SKM-1 treated with dmso at 0.1 percent for 144 hours (cell line): ENCODE results near the gene PTPN20.

ENCODE experiments used
- DNase-seq: peaks from one replicate; lab custom pipeline; 2025; ENCODE audit not compliant: unreplicated experiment; lab: John Stamatoyannopoulos, UW

Gene PTPN20

DNA sequence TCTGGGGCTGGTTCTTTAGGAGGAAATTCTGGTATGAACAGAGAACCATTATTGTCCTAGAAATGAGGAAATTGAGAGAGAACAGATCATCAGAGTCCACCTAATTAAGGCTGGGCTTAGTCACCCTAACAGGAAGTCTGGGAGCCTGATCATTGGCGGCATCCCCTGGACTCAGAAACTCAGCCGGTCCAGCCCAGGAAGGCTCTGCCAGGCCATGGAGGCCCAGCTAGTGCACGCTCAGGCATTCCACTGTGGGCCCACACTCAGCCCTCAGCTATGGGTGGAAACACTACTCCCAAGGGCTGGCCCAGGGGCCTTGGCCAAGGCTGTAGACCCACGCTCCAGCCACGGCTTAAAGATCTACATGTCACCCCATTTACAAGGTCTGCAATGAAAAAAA lies 109.2 kb downstream of the PTPN20 start:
- peak; percentile 36 for DNase-seq

DNA sequence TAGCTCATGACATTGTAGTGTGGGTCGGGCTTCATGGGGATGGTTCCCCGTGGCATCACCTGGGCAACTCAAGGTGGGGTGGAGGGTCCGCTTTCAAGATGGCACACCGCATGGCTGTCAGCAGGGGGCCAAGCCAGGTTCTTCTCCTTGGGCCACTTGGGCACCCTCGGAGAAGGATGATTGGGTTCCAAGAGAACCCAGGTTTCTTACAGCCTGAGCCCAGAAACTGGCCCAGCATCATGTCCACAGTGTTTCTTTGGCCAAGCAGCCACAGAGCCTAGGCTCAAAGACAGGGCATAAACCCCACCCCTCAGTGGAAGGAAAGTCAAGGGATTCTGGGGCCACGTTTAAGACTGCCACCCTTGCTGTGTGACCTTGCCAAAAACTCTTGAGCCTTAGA lies 110.6 kb downstream of the PTPN20 start:
- no peak for DNase-seq

- DNase-seq, result no peak
Measured at GRCh38 chr10:47022311-47023131, 111.3 kb downstream of the PTPN20 start.

- no peak for DNase-seq
Measured at GRCh38 chr10:47023237-47024045, 112.2 kb downstream of the PTPN20 start.

GRCh38 chr10:47024046-47024322 lies 112.8 kb downstream of the PTPN20 start:
- DNase-seq, result no peak

DNA sequence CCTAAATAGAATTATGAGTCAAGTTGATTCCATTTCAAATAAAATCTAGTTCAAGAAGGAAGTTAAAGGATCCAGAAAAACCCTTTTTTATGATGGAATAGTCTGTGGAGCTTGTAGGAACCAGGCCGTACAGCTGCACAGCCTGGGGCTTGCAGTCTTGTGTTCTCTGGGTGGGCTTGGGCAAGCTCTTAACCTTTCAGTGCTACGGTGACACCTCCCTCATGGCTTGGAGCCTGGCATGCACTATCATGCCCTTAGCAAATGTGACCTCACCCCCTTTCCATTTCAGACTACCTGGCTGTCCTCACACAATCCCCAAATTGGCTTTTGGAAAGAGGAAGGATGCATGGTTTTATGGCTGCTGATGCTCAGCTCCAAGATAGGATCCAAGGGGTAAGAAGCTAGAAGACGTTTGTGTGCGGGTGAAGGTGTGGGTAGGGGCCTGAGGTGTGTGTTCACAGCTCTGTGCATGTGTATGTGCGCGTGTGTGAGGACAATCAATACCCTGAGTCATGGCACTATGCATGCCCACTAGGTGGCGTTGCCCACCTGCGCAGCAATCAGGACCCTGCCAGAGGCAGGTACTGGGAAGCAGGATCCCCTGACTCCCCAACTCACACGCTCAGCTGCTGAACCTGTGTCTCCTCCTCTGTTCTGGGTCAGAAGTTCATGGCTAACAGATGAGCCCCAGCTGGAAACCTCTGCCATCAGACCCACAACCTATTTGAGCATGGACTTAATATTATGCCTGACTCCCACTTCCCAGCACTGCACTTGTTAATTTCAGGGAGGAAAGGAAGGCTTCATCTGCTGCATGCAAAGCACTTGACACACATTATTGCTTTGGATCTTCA lies 113.4 kb downstream of the PTPN20 start:
- peak; percentile 15 for DNase-seq

DNA sequence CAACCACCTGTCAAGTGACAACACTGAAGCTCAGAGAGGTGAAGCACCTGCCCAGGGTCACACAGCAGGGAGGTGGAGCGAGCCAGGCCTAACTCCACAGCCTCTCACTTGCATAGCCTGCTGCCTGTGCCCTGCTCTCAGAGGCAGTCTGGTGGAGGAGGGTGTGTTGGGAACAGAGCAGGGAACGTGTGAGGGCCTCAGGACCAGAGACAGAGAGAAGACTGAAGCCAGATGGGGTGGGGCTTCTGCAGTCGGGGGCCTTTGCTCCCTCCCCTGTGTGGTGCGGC lies 114.0 kb downstream of the PTPN20 start:
- no peak for DNase-seq

DNA sequence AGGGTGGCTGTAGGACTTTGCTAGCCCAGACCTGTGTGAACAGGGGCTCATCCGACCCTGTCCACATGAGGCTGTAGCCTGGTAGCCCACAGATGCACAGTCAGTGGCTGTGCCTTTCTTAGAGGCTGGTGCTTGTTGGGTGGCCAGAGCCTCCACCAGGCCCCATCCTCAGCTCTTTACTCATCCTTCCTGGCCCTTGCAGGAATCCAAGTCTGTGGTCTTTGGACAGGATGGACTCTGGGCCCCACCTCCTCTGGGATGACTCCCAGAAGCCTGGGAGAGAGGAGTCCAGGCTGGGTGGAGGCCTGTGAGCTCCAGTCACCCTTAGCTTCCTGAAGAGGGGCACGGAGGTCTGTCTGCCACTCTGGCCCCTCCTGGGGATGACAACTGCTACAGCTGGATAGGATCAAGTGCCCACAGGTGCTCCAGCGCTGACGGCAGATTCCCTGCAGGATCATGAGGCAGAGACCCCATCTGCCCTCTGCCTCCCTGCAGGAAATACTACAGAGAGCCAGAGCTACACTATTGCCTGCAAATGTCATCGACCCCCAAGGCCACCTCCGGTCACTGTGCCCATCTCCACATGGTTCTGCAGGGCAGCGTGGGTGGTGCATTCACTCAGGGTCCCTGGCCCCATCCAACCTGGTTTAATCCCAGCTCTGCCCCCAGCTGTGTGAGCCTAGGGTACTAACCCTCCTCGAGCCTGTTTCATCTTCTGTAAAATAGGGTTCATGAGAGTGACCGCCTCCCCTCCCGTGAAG lies 114.5 kb downstream of the PTPN20 start:
- no peak for DNase-seq

DNA sequence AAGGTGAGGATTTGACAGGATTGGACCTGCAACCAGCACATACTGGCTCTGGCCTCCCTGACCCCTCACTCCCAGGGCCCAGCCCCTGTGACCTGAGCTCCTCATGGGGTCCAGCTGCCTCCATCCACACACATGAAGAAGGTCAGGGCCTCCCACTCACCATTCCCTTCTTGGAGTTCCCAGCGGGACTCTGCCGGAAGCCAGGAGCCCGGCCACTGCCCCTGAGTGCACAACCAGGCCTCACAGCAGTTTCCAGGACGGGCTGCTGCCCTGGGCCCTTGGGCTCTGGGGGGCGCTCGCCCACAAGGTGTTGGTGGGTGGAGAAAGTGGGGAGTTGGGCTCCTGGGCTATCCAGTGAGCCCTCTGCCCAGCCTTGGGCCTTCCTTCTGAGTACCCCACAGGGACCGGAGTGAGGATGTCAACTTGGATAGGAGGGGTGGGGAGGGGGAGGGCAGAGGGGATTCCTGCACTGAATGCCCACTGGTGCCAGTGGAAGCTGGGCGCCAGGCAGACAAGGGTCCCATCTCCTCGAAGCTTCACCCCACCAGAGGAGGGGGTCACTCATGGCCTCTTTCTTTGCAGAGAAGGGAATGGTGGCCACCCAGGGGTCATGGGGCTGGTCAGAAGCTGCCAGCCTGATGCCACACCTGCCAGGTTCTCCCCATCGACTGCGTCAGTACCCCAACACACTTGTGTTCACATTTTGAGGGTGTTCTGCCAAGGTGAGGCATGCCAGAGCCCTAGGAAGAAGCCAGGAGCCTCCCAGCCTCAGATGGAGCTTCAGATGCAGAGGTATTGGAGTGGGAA lies 115.3 kb downstream of the PTPN20 start:
- no peak for DNase-seq

DNA sequence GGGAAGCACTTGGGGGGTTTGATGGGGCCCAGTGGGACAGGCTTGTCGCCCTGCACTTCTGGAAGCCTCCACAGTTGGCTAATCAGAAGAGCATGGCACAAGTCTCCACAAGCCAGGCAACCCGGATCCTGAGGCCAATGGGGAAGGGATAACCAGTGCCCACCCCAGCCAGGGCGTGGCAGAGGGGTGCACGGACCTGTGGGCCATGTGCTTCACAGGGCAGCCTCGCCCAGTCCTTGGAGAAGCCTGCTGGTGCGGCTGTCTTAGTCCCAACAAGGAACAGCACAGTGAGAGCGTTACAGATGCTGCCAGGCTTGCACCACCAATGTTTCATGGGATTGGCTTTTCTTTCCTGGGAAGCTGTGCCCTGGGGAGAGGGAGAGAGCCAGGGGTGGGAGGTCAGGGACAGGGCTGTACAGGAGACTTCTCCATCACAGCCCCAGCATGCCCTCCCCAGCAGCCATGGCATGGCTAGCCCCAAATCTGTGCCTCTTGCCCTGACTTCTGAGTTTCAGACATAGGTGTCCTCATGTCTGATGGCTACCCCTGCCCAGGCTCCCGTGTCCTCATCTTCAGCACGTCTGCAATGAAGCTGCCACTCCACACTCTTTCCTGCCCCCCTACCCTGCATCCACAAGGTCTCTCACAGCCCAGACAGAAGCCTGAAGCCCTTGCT lies 116.0 kb downstream of the PTPN20 start:
- DNase-seq, result no peak

GRCh38 chr10:47027784-47028260 lies 116.6 kb downstream of the PTPN20 start:
- DNase-seq, result no peak

DNA sequence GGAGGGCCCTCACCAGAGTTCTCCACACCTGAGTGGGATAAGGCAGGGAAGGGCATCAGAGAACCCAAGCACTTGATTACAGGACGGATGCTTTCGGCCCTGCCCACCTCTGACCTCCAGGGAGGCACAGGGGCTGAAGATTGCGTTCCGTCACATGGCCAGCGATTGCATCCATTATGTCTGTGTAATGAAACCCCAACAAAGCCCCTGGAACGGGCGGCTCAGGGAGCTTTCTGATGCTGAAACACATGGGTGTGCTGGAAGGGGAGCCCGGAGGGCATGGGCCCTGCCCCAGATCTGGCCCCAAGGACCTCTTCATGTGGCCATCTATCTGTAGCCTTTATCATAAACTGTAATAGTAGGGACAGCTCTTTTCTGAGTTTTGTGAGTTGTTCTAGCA lies 117.2 kb downstream of the PTPN20 start:
- DNase-seq, result no peak

DNA sequence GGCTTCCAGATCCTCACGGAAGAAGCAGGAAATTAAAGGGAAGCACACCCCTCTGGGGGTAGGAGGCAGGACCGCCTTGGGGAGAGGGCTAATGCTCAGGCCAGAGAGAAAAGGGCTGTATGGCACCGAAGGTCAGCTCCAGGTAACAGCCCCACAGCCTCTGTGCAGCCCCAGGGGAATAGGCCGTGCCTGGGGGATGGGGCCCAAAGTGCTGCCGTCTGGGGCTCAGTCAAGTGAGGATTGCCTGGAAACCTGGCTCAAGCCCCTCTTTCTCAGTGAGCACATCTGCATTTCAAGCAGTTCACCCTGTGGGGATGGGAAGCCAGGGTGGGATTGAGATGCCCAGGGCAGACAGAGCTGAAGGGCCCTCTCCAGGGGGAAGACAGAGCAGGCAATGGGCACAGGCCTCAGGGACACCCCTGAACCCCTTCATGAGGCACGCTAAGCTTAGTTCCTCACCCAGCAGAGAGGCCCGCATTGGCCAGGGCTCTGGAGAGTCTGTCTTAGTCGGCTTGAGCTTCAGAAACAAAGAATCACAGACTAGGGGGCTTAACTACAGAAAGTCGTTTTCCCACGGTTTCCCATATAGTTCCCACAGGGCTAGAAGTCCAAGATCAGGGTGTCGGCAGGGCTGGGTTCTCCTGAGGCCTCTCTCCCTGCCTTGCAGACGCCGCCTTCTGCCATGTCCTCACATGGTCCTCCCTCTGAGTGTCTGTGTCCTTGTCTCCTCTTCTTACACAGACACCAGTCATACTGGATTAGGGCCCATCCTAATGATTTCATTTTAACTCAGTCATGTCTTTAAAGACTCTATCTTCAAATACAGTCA lies 118.2 kb downstream of the PTPN20 start:
- no peak for DNase-seq

DNA sequence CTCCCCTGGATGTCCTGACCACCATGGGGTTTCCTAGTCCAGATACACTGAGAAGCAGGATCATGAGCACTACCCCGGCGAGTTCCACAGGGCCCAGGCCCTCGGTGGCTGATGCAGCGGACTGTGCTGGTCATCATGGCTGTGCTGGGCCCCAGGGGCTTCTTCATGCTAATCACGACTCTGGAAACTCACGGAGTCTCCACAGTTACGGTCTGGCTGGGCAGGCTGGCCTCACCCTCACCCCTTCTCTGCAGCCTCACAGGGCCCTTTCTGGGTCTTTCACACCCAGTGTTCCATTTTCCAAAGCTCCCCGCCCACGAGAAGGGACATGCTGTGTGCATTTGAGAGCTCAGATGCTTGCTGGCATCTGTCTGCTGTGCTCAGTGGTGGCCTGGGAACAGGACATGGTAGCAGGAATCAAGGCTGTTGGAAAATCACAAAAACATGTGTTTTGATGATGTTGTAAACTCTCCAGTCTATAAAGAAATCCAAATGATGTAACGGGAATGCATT lies 119.0 kb downstream of the PTPN20 start:
- no peak for DNase-seq

DNA sequence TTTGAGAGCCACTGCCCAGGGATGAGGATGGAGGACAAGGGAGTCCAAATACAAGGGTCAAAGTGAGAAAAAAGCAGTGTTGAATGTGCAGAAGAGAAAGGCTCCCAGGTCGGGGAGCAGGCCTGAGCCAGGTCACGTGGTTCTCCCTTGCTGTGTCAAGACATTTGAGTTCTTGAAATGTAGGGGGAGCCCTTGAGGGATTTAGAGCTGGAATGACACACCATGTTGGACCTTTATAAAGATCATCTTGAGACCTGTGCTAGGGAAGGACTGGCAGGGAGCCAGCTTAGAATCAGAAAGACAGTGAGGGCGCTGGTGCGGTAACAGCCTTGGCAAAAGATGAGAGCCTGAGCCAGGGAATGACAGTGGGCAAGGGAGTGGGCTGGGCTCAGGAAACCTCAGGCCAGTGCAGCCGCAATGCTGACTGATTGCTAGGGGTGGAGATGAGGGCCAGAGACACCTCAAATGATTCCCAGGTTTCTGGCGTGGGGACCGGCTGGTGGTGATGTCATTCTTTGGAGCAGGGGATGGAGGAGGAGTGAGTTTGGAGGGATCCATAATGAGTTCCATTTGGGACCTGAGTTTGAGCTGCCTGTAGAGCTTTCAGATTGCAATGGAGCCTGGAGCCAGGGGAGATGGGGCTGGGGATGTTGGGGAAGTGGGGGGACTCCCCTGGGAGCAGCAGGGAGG lies 120.1 kb downstream of the PTPN20 start:
- DNase-seq, result no peak

GRCh38 chr10:47031901-47032465 lies 120.8 kb downstream of the PTPN20 start:
- DNase-seq, result no peak

GRCh38 chr10:47033081-47033480 lies 121.9 kb downstream of the PTPN20 start:
- DNase-seq, result no peak
